Measurements from ENCODE around the gene NRG2.

DNA sequence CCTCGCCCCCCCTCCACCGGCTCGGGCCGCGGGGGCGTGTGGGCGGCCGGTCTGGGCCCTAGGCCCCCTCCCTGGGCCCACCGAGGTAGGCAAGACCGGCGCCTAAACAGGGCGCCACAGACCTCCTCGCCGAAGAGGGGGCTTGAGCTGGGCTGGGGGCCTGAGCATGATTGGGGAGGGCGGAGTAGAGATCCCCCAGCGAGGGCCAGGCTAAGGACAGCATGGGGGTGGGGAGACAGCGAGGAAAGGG lies 138.6 kb downstream of the NRG2 start:
- TF ChIP-seq CTCF (conservative IDR thresholded peaks at IDR 0.05; ENCODE audit: low read depth in 2 of 2) (no peak), JUNB (IDR thresholded peaks at IDR 0.05; ENCODE audit: unreplicated experiment) (no peak), POLR2AphosphoS5 (IDR thresholded peaks at IDR 0.05; ENCODE audit: low read depth) (no peak), REST (IDR thresholded peaks at IDR 0.05; ENCODE audit: unreplicated experiment) (no peak), CREB1 (CRISPR knock-in tag; IDR thresholded peaks at IDR 0.05; ENCODE audit: low read depth) (no peak), ZNF114 (CRISPR knock-in tag; IDR thresholded peaks at IDR 0.05) (no peak), EZH2 (IDR thresholded peaks at IDR 0.05; ENCODE audit: low read depth, unreplicated experiment) (no peak), EZH2phosphoT487 (IDR thresholded peaks at IDR 0.05; ENCODE audit: unreplicated experiment) (no peak), ZNF331 (CRISPR knock-in tag; IDR thresholded peaks at IDR 0.05; ENCODE audit: low read depth) (no peak), STAT1 (IDR thresholded peaks at IDR 0.05; ENCODE audit: unreplicated experiment) (no peak), NANOG (IDR thresholded peaks at IDR 0.05; ENCODE audit: borderline replicate concordance) (no peak)
- TF ChIP-seq, protein P1, sequence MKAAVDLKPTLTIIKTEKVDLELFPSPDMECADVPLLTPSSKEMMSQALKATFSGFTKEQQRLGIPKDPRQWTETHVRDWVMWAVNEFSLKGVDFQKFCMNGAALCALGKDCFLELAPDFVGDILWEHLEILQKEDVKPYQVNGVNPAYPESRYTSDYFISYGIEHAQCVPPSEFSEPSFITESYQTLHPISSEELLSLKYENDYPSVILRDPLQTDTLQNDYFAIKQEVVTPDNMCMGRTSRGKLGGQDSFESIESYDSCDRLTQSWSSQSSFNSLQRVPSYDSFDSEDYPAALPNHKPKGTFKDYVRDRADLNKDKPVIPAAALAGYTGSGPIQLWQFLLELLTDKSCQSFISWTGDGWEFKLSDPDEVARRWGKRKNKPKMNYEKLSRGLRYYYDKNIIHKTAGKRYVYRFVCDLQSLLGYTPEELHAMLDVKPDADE (IDR thresholded peaks at IDR 0.05), result no peak
- TF ChIP-seq, protein P2, sequence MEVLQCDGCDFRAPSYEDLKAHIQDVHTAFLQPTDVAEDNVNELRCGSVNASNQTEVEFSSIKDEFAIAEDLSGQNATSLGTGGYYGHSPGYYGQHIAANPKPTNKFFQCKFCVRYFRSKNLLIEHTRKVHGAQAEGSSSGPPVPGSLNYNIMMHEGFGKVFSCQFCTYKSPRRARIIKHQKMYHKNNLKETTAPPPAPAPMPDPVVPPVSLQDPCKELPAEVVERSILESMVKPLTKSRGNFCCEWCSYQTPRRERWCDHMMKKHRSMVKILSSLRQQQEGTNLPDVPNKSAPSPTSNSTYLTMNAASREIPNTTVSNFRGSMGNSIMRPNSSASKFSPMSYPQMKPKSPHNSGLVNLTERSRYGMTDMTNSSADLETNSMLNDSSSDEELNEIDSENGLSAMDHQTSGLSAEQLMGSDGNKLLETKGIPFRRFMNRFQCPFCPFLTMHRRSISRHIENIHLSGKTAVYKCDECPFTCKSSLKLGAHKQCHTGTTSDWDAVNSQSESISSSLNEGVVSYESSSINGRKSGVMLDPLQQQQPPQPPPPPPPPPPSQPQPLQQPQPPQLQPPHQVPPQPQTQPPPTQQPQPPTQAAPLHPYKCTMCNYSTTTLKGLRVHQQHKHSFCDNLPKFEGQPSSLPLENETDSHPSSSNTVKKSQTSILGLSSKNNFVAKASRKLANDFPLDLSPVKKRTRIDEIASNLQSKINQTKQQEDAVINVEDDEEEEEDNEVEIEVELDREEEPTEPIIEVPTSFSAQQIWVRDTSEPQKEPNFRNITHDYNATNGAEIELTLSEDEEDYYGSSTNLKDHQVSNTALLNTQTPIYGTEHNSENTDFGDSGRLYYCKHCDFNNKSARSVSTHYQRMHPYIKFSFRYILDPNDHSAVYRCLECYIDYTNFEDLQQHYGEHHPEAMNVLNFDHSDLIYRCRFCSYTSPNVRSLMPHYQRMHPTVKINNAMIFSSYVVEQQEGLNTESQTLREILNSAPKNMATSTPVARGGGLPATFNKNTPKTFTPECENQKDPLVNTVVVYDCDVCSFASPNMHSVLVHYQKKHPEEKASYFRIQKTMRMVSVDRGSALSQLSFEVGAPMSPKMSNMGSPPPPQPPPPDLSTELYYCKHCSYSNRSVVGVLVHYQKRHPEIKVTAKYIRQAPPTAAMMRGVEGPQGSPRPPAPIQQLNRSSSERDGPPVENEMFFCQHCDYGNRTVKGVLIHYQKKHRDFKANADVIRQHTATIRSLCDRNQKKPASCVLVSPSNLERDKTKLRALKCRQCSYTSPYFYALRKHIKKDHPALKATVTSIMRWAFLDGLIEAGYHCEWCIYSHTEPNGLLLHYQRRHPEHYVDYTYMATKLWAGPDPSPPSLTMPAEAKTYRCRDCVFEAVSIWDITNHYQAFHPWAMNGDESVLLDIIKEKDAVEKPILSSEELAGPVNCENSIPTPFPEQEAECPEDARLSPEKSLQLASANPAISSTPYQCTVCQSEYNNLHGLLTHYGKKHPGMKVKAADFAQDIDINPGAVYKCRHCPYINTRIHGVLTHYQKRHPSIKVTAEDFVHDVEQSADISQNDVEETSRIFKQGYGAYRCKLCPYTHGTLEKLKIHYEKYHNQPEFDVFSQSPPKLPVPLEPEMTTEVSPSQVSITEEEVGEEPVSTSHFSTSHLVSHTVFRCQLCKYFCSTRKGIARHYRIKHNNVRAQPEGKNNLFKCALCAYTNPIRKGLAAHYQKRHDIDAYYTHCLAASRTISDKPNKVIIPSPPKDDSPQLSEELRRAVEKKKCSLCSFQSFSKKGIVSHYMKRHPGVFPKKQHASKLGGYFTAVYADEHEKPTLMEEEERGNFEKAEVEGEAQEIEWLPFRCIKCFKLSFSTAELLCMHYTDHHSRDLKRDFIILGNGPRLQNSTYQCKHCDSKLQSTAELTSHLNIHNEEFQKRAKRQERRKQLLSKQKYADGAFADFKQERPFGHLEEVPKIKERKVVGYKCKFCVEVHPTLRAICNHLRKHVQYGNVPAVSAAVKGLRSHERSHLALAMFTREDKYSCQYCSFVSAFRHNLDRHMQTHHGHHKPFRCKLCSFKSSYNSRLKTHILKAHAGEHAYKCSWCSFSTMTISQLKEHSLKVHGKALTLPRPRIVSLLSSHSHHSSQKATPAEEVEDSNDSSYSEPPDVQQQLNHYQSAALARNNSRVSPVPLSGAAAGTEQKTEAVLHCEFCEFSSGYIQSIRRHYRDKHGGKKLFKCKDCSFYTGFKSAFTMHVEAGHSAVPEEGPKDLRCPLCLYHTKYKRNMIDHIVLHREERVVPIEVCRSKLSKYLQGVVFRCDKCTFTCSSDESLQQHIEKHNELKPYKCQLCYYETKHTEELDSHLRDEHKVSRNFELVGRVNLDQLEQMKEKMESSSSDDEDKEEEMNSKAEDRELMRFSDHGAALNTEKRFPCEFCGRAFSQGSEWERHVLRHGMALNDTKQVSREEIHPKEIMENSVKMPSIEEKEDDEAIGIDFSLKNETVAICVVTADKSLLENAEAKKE (CRISPR knock-in tag; IDR thresholded peaks at IDR 0.05), result no peak

Measured in GM23338 (cell line).